NT2/D1 (cell line): ENCODE results near the gene WDR45B.

Experiments
- SUZ12 ChIP-seq: IDR thresholded peaks from 2 replicates; pipeline ENCODE4 v1.6.1; 2011; ENCODE audit not compliant: insufficient read length, insufficient read depth; ENCODE audit errors: extremely low read depth
- YY1 ChIP-seq: IDR thresholded peaks from 2 replicates; pipeline ENCODE4 v1.6.1; 2011; ENCODE audit not compliant: insufficient read length, insufficient read depth
- ZNF274 ChIP-seq: IDR thresholded peaks from 2 replicates; pipeline ENCODE4 v1.6.1; 2011; ENCODE audit warnings: mild to moderate bottlenecking, low read depth, low read length

DNA sequence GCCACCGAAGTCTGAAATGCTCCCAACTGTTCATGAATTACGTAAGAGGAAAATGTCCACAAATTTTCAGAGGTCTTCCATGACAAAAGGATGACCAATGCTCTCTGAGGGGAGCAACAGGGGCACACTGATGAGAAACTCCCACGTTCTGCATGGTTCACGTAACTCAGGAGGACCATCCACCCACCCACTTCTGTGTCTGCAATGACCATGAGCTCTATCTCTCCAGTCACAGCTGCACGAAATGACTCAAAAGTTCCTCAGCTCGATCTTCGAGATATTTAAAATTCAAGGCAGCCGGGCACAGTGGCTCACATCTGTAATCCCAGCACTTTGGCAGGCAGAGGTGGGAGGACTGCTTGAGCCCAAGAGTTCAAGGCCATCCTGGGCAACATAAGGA lies 15.8 kb downstream of the WDR45B start:
- TF ChIP-seq YY1: no peak
- no peak for TF ChIP-seq SUZ12
- no peak for TF ChIP-seq ZNF274
